ENCODE data around the gene SEMA4B. TPM values are rescaled to one million over a fixed set of nuclear protein-coding genes. Genes with fewer than 3 reads are reported as not detected.
"Not testable (repeated sequence)": the region's sequence is repeated elsewhere in the genome, so short reads cannot be mapped to it uniquely, and the experiment has no call there.

SEMA4B gene
- total RNA-seq, 2 experiments from 2014 or later: 6.8 to 8.6 TPM

- H3K4me3 Mint-ChIP-seq: peak overlapping the region; percentile 72
- peak; percentile 58 for DNase-seq
- H3K4me1 Mint-ChIP-seq (ENCODE audit: low read depth): peaks cover 11% of the 10 kb centered on the region
- H3K36me3 Mint-ChIP-seq (ENCODE audit: low read depth): no peaks in the 10 kb centered on the region
- intact Hi-C loops (cut with micrococcal nuclease): loop anchor here (2.0 kb wide), 1 partner anchor 48 kb away; the partner anchor contains the start of gene CIB1
- no peaks in the 10 kb centered on the region for H3K9me3 Mint-ChIP-seq
- CTCF ChIA-PET: interaction anchor here (0.6 to 1.8 kb wide), 2 partner anchors 42 to 128 kb away, joined by 3 to 4 read pairs; no protein-coding TSS in a partner anchor
- H3K27me3 Mint-ChIP-seq (ENCODE audit: low read depth): no peaks in the 10 kb centered on the region
- H3K27ac Mint-ChIP-seq: no peak overlapping the region
These were observed 16.1 kb upstream of the SEMA4B start for GRCh38 chr15:90184786-90185704.

DNA sequence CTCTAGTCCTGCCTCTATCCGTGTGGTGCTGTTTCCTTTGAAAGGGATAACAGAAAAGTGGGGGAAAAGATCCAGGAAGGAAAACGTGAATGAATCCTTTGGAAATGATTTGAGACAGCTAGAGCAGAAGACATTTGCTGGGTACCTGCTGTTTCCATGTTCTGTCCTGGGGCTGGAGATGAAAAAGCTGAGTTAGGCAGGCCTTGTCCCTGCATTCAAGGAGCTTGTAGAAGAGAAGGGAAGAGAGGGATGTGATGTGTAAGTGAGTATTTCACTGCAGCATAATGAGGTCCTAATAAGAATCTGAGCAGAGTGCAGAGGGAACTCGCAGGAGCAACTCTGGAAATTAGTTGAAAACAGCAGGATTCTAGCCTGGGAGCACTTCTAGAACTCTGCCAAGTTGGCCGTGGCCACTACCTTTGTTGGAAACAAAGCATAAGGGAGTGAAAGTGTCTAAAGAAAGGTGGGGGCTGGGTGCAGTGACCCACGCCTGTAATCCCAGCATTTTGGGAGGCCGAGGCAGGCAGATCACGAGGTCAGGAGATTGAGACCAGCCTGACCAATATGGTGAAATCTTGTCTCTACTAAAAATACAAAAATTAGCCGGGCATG is 13.8 kb upstream of the SEMA4B start:
- Mint-ChIP-seq H3K27ac (no peak overlapping the region), H3K36me3 (ENCODE audit: low read depth) (no peaks in the 10 kb centered on the region), H3K4me3 (no peak overlapping the region), H3K27me3 (ENCODE audit: low read depth) (no peaks in the 10 kb centered on the region), H3K9me3 (no peaks in the 10 kb centered on the region), H3K4me1 (ENCODE audit: low read depth) (peaks cover 20% of the 10 kb centered on the region)
- CTCF ChIA-PET: interaction anchor here (1.2 to 1.8 kb wide), 2 partner anchors 34 to 44 kb away, joined by 3 to 4 read pairs; no protein-coding TSS in a partner anchor
- no peak for DNase-seq
- intact Hi-C loops (cut with micrococcal nuclease): no loop called here

DNA sequence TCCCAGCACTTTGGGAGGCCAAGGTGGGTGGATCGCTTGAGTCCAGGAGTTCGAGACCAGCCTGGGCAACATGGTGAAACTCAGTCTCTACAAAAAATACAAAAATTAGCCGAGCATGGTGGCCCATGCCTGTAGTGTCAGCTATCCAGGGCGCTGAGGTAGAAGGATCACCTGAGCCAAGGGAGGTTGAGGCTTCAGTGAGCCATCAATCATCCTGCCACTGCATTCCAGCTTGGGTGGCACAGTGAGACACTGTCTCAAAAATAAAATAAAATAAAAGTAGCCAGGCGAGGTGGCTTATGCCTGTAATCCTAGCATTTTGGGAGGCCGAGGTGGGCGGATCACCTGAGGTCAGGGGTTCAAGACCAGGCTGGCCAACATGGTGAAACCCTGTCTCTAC is 13.1 kb upstream of the SEMA4B start:
- H3K36me3 Mint-ChIP-seq (ENCODE audit: low read depth); H3K27ac Mint-ChIP-seq; CTCF ChIA-PET; DNase-seq; H3K9me3 Mint-ChIP-seq; H3K4me3 Mint-ChIP-seq; H3K27me3 Mint-ChIP-seq (ENCODE audit: low read depth); intact Hi-C loops (cut with micrococcal nuclease): not testable (repeated sequence)
- H3K4me1 Mint-ChIP-seq (ENCODE audit: low read depth): peaks cover 27% of the 10 kb centered on the region

DNA sequence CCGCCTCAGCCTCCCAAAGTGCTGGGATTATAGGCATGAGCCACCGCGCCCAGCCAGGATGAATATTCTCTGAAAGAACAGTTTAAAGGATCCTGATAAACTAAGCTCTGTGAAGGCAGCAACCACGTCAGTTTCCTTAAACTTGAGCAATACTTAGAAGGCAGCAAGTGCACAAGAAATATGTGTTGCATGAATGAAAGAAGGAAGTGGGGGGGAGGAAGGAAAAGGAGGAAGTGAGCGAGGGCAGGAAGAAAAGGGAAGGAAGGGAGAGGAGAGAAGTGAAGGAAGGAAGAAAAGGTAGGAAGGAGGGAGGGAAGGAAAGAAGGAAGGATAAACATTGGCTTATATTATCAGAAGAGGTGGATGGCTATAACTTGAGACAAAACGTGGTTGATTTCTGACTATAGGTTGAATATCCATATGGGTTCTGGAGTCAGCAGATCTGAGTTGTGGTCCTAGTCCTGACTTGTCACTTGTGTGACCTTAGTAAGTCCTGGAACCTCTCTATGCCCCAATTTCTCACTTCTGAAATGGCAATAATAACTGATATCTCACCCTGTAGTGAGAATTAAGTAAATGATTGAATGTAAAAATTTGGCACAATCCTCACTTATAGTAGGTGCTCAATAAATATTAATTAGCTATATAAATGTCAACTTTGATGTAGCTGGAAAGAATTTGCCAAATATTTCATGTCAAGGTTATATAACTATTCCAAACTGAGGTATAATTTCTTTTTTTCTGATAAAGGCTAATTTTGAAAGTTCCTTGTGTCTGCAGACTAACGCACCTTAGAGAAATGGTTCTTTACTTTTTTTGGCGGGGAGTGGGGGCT is 12.0 kb upstream of the SEMA4B start:
- Mint-ChIP-seq H3K27ac (no peak overlapping the region), H3K27me3 (ENCODE audit: low read depth) (no peaks in the 10 kb centered on the region), H3K9me3 (no peaks in the 10 kb centered on the region), H3K36me3 (ENCODE audit: low read depth) (no peaks in the 10 kb centered on the region), H3K4me1 (ENCODE audit: low read depth) (peaks cover 29% of the 10 kb centered on the region), H3K4me3 (no peak overlapping the region)
- no peak for DNase-seq
- CTCF ChIA-PET: interaction anchor here (1.1 kb wide), 1 partner anchor 32 kb away, joined by 4 read pairs; no protein-coding TSS in a partner anchor
- intact Hi-C loops (cut with micrococcal nuclease): no loop called here

DNA sequence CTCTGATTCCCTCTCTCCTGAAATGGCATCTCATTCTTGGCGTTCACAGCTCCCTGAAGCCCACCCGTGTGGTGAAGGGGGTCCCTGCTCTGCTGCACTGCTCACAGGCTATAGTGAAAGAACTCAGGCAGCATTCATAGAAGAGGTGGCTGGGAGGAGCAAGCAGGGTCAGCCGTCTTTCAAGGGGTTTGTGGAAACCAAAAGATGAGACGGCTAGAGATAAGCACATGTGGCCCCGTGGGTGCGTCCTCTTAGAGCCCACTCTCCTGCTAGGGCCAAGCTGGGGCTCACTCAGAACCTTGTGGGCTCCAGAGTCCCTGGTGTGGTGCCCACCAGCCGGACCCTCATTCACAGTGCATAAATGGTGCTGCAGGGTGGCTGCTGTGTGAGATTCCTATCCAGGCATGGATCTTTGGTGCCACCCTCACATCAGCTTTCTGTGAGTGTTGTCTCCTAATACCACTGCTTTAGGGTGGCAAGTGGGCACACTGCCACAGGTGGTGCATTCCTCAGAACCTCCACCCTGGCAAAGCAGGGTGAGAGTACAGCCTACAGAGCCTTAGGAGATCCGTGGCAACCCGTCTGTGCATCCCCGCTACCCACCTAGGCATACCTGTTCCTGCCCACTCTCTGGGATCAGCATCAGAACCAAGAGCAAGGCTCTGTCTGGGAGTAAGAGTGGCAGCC is 11.2 kb upstream of the SEMA4B start:
- Mint-ChIP-seq H3K4me3 (no peak overlapping the region), H3K27ac (no peak overlapping the region), H3K9me3 (no peaks in the 10 kb centered on the region), H3K36me3 (ENCODE audit: low read depth) (no peaks in the 10 kb centered on the region), H3K4me1 (ENCODE audit: low read depth) (peaks cover 26% of the 10 kb centered on the region), H3K27me3 (ENCODE audit: low read depth) (no peaks in the 10 kb centered on the region)
- intact Hi-C loops (cut with micrococcal nuclease): no loop called here
- no peak for DNase-seq
- CTCF ChIA-PET: interaction anchor here (1.1 kb wide), 1 partner anchor 32 kb away, joined by 4 read pairs; no protein-coding TSS in a partner anchor

- Mint-ChIP-seq H3K4me3 (no peak overlapping the region), H3K36me3 (ENCODE audit: low read depth) (no peaks in the 10 kb centered on the region), H3K9me3 (no peaks in the 10 kb centered on the region), H3K4me1 (ENCODE audit: low read depth) (peaks cover 22% of the 10 kb centered on the region), H3K27me3 (ENCODE audit: low read depth) (no peaks in the 10 kb centered on the region), H3K27ac (no peak overlapping the region)
- intact Hi-C loops (cut with micrococcal nuclease): no loop called here
- CTCF ChIA-PET: interaction anchor here (1.0 kb wide), 1 partner anchor 28 kb away, joined by 3 read pairs; no protein-coding TSS in a partner anchor
- DNase-seq: no peak
These were observed 10.4 kb upstream of the SEMA4B start for GRCh38 chr15:90190606-90191343.

GRCh38 chr15:90191344-90191687 is 9.8 kb upstream of the SEMA4B start:
- no peak overlapping the region for H3K27ac Mint-ChIP-seq
- H3K27me3 Mint-ChIP-seq (ENCODE audit: low read depth): no peaks in the 10 kb centered on the region
- H3K9me3 Mint-ChIP-seq: no peaks in the 10 kb centered on the region
- H3K4me3 Mint-ChIP-seq: no peak overlapping the region
- intact Hi-C loops (cut with micrococcal nuclease): no loop called here
- H3K4me1 Mint-ChIP-seq (ENCODE audit: low read depth): peaks cover 22% of the 10 kb centered on the region
- DNase-seq: no peak
- H3K36me3 Mint-ChIP-seq (ENCODE audit: low read depth): no peaks in the 10 kb centered on the region
- CTCF ChIA-PET: interaction anchor here (0.9 to 1.1 kb wide), 3 partner anchors 10 to 30 kb away, joined by 3 to 4 read pairs (median 3); partner anchors contain the start of gene SEMA4B

GRCh38 chr15:90191794-90192509 is 9.2 kb upstream of the SEMA4B start:
- Mint-ChIP-seq H3K4me1 (ENCODE audit: low read depth) (peaks cover 22% of the 10 kb centered on the region), H3K27me3 (ENCODE audit: low read depth) (no peaks in the 10 kb centered on the region), H3K36me3 (ENCODE audit: low read depth) (no peaks in the 10 kb centered on the region), H3K27ac (no peak overlapping the region), H3K4me3 (peak overlapping the region; percentile 61), H3K9me3 (no peaks in the 10 kb centered on the region)
- intact Hi-C loops (cut with micrococcal nuclease): no loop called here
- peak; percentile 59 for DNase-seq
- CTCF ChIA-PET: interaction anchor here (0.6 to 1.4 kb wide), 7 partner anchors 9 to 1174 kb away, joined by 3 to 6 read pairs (median 3); partner anchors contain the start of gene SEMA4B

GRCh38 chr15:90192961-90193786 is 8.0 kb upstream of the SEMA4B start:
- Mint-ChIP-seq H3K27ac (peak overlapping the region; percentile 65), H3K4me1 (ENCODE audit: low read depth) (peaks cover 22% of the 10 kb centered on the region), H3K9me3 (no peaks in the 10 kb centered on the region), H3K4me3 (no peak overlapping the region), H3K27me3 (ENCODE audit: low read depth) (no peaks in the 10 kb centered on the region), H3K36me3 (ENCODE audit: low read depth) (no peaks in the 10 kb centered on the region)
- DNase-seq: peak; percentile 26
- intact Hi-C loops (cut with micrococcal nuclease): no loop called here
- CTCF ChIA-PET: interaction anchor here (0.7 to 1.4 kb wide), 6 partner anchors 10 to 90 kb away, joined by 3 to 6 read pairs (median 3); no protein-coding TSS in a partner anchor

GRCh38 chr15:90194655-90195054 is 6.5 kb upstream of the SEMA4B start:
- Mint-ChIP-seq H3K27me3 (ENCODE audit: low read depth) (no peaks in the 10 kb centered on the region), H3K4me3 (no peak overlapping the region), H3K27ac (no peak overlapping the region), H3K4me1 (ENCODE audit: low read depth) (peaks cover 22% of the 10 kb centered on the region), H3K9me3 (no peaks in the 10 kb centered on the region), H3K36me3 (ENCODE audit: low read depth) (no peaks in the 10 kb centered on the region)
- no peak for DNase-seq
- CTCF ChIA-PET: interaction anchor here (0.6 to 1.6 kb wide), 6 partner anchors 22 to 999 kb away, joined by 3 to 6 read pairs (median 4); no protein-coding TSS in a partner anchor
- intact Hi-C loops (cut with micrococcal nuclease): no loop called here

Data from activated naive CD4-positive, alpha-beta T cell treated with anti-CD3 and anti-CD28 coated beads for 36 hours (primary cell).